Measurements from ENCODE around the gene RAD18.

RAD18 gene

GRCh38 chr3:8856721-8857120 is 106.6 kb downstream of the RAD18 start:
- DNase-seq: no peak

- no peak for DNase-seq
These were observed 107.2 kb downstream of the RAD18 start for GRCh38 chr3:8856071-8856470.

DNA sequence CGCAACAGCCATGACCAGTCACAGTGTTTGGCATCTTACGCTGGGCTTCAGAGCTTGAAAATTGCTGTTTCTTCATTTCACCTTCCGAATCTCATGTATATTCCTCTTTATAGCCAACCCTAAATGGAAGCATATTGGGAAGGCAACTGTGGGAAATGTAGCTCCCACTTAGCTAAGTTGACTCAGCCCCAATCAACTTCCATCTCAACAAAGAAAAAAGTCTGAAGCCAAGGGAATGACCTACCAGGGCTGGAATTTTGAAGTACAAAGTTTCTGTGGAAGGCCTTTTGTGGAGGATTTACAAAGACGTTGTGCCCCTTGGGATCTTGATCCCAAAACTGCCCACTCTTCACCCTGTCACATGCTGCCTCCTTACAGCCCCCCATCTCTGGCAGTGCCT is 108.6 kb downstream of the RAD18 start:
- DNase-seq: no peak

DNA sequence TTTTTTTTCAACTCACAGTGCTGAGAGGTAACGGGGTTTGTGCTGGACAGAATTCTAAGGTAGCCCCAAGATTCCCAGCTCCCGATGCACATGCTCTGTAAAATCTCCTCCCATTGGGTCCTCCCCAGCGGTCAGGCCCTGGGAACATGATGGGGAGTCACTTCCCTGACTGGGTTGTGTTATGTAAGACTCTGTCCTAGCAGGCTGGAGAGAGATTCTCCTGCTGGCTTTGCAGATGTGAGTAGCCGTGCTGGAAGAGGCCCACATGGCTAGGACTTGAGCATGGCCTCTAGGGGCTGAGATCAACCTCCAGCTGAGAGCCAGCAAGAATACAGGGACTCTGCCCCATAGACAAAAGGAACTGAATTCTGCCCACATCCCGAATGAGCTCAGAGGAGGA is 110.2 kb downstream of the RAD18 start:
- no peak for DNase-seq

GRCh38 chr3:8852511-8852910 is 110.8 kb downstream of the RAD18 start:
- no peak for DNase-seq

GRCh38 chr3:8851703-8852102 is 111.6 kb downstream of the RAD18 start:
- DNase-seq: no peak

- DNase-seq: peak; percentile 15
These were observed 114.6 kb downstream of the RAD18 start for GRCh38 chr3:8848696-8849131.

- no peak for DNase-seq
These were observed 116.0 kb downstream of the RAD18 start for GRCh38 chr3:8847317-8847716.

GRCh38 chr3:8846176-8846575 is 117.1 kb downstream of the RAD18 start:
- DNase-seq: no peak

- peak; percentile 22 for DNase-seq
These were observed 117.6 kb downstream of the RAD18 start for GRCh38 chr3:8845641-8846040.

GRCh38 chr3:8843347-8843746 is 119.9 kb downstream of the RAD18 start:
- no peak for DNase-seq

- DNase-seq: no peak
These were observed 121.0 kb downstream of the RAD18 start for GRCh38 chr3:8842293-8842692.

DNA sequence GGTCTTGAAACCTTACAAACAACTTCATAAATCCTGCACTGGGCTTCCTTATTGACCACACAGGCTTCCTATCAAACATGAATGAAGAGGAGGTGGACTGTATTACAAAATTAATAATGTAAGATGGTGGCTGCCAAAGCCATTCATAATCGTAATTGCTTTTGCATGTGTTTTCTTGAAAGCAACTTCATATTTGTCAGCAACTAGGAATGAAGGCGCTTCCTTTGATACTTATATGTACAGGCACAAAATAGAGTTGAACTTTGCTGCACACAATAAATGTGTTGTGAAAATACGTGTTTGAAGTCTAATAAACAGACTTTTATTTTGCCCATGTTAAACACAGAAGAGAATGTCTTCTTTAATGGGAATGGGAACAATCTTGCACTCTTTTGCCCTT is 121.8 kb downstream of the RAD18 start:
- DNase-seq: no peak

DNA sequence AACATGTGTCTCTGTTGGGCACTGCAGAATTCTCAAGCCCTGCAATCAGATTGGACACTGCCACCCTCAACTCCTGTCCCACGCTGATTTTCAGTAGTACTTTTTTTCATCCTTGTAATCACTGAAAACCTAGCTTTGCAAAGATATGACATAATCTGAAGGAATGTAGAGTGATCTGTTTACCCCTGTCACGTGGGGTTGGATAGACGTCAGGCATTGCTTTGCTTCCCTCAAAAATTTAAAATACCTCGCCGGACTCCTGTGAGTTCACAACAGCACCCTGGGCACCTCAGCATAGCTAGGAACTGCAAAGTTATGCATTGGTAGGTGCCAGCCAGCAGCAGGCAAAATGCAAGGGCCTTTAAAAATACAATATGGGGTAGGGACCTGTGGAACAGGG is 122.7 kb downstream of the RAD18 start:
- DNase-seq: peak; percentile 16

GRCh38 chr3:8839607-8840325 is 123.5 kb downstream of the RAD18 start:
- no peak for DNase-seq

GRCh38 chr3:8838765-8839423 is 124.4 kb downstream of the RAD18 start:
- DNase-seq: no peak

DNA sequence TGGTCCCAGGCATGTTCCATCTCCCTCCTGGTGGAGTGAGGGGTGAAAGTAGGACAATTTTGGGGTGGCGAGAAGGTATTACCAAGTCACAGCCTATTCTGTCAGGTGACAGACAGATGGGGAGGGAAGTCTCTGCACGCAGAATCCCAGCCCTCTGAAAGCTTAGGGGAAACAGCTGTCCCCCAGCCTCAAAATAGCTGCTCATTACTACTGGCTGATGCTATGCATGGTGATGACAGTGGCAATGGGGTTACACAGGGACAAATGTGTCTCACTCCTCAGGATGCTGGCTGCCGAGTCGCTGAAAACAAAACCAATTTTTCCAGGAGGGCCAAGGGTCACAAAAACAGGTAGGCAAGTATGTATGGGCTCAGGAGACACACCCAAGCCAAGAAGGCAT is 125.0 kb downstream of the RAD18 start:
- no peak for DNase-seq

GRCh38 chr3:8837162-8837561 is 126.1 kb downstream of the RAD18 start:
- no peak for DNase-seq

DNA sequence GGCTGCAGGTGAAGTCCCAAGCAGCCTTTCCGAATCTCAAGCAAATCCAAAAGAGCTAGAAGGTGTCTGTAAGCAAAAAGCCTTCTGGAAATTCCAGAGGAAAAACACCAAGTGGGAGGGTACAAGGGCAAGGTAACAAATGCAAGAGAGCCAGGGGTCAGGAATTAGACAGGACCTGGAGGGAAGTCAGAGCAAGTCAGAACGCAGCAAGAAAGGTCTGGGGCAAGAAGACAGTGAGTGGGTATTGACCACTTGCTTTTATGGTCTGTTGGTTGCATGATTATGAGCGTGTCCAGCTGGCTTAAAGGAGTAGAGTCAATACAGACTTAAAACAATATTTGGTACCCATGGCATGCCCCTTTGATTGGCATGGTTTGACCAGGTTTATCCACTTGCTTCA is 127.2 kb downstream of the RAD18 start:
- no peak for DNase-seq

DNA sequence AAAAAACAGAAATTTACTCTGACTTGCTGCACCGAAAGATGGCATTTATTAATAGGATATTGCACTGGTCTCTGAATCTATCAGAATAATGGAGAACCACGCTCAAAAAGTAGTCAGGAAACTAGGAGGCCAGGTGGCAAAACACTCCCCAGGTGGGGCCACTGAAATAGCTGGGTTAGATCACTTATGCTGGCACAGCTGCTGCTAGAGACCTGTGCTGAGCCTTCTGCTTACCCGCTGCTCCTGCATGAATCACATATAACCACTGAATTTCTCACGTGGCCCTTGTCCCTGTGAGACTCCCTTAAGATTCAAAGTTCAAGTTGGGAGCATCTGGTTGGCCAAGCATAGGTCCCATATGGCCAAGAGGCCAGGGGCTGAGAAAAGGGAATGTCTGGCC is 127.9 kb downstream of the RAD18 start:
- DNase-seq: no peak

DNA sequence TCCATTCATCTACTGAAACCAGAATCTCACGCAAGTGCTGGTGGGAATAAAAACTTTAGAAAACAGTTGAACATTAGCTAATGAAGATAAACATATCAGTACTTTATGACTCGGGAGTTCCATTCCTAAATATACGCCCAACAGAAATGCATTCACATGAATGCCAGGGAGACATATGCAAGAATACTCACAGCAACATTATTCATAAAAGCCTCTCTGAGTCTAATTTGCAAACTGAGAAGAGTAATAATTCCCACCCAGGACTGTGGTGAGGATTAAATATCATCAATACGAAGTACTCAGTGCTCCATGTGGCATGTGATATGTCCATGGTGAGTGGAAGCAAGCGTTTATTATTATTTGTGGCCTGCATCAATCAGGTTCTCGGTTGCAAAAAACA is 128.3 kb downstream of the RAD18 start:
- no peak for DNase-seq

GRCh38 chr3:8827641-8828040 is 135.6 kb downstream of the RAD18 start:
- no peak for DNase-seq

All from kidney glomerular epithelial cell (primary cell).